HEK293 (cell line): Measurements from ENCODE around the gene FRAT2.

Experiments
- ATF2 ChIP-seq: fragments of 450-650 bp; formaldehyde crosslinking; IDR thresholded peaks from 2 replicates; pipeline ENCODE4 v1.5.1; 2016; ENCODE audit warnings: missing biosample characterization, missing genetic modification characterization, low read depth
- CTCF ChIP-seq: fragments of 450-650 bp; formaldehyde crosslinking; IDR thresholded peaks from 2 replicates; pipeline ENCODE4 v1.5.1; 2016; ENCODE audit warnings: missing biosample characterization, missing genetic modification characterization
- KLF8 ChIP-seq: fragments of 450-650 bp; formaldehyde crosslinking; IDR thresholded peaks from 2 replicates; pipeline ENCODE4 v1.5.1; 2016; ENCODE audit warnings: missing biosample characterization, missing genetic modification characterization
- MZF1 ChIP-seq: fragments of 450-650 bp; formaldehyde crosslinking; IDR thresholded peaks from 2 replicates; pipeline ENCODE4 v1.5.1; 2017; ENCODE audit warnings: missing biosample characterization, missing genetic modification characterization, borderline replicate concordance
- OVOL3 ChIP-seq: fragments of 450-650 bp; formaldehyde crosslinking; IDR thresholded peaks from 2 replicates; pipeline ENCODE4 v1.5.1; 2016; ENCODE audit warnings: missing biosample characterization, missing genetic modification characterization
- RBAK ChIP-seq: fragments of 450-650 bp; formaldehyde crosslinking; IDR thresholded peaks from 2 replicates; pipeline ENCODE4 v1.5.1; 2016; ENCODE audit warnings: missing biosample characterization, missing genetic modification characterization
- REPIN1 ChIP-seq: fragments of 450-650 bp; formaldehyde crosslinking; IDR thresholded peaks from 2 replicates; pipeline ENCODE4 v1.5.1; 2017; ENCODE audit warnings: missing biosample characterization, missing genetic modification characterization, low read depth
- YY1 ChIP-seq: fragments of 450-650 bp; formaldehyde crosslinking; IDR thresholded peaks from 2 replicates; pipeline ENCODE4 v1.5.1; 2018; ENCODE audit warnings: missing biosample characterization, missing genetic modification characterization
- ZNF248 ChIP-seq: fragments of 450-650 bp; formaldehyde crosslinking; IDR thresholded peaks from 2 replicates; pipeline ENCODE4 v1.5.1; 2017; ENCODE audit warnings: missing biosample characterization, missing genetic modification characterization
- ZNF274 ChIP-seq, 2 experiments: fragments of 200-500 bp in 1 of 2; fragments of 450-650 bp in 1 of 2; sonication (Bioruptor generic) in 1 of 2; formaldehyde crosslinking in 1 of 2; IDR thresholded peaks; 2 replicates each; pipeline versions ENCODE4 v1.5.1 to v1.6.1; 2014 to 2016; ENCODE audit warnings: borderline replicate concordance in 1 of 2, inconsistent platforms in 1 of 2, low read length in 1 of 2, missing biosample characterization in 1 of 2, missing genetic modification characterization in 1 of 2
- ZNF530 ChIP-seq: fragments of 450-650 bp; formaldehyde crosslinking; IDR thresholded peaks from 2 replicates; pipeline ENCODE4 v1.5.1; 2016; ENCODE audit warnings: low read depth, missing biosample characterization, missing genetic modification characterization
- ZNF791 ChIP-seq: fragments of 450-650 bp; formaldehyde crosslinking; IDR thresholded peaks from 2 replicates; pipeline ENCODE4 v1.5.1; 2016; ENCODE audit warnings: missing biosample characterization, missing genetic modification characterization

- TF ChIP-seq CTCF (tag by site-specific recombination) = peak; percentile 63
- TF ChIP-seq ZNF530 (tag by site-specific recombination) = no peak
- TF ChIP-seq MZF1 (tag by site-specific recombination) = no peak
- TF ChIP-seq ZNF274 (IDR thresholded peaks at IDR 0.05; ENCODE audit: low read length) = no peak
- no peak for TF ChIP-seq ZNF274 (tag by site-specific recombination; IDR thresholded peaks at IDR 0.05; ENCODE audit: borderline replicate concordance)
- TF ChIP-seq RBAK (tag by site-specific recombination) = no peak
- TF ChIP-seq ZNF248 (tag by site-specific recombination) = no peak
- no peak for TF ChIP-seq ZNF791 (tag by site-specific recombination)
- no peak for TF ChIP-seq ATF2 (tag by site-specific recombination)
- TF ChIP-seq REPIN1 = no peak
- no peak for TF ChIP-seq OVOL3 (tag by site-specific recombination)
- TF ChIP-seq KLF8 (tag by site-specific recombination) = no peak
- TF ChIP-seq YY1 (tag by site-specific recombination) = no peak
Observed at GRCh38 chr10:97355571-97355975, 21.0 kb upstream of the FRAT2 start.
